GM19468 (cell line): ENCODE results near the gene SMIM1.

Experiments
- ATAC-seq: cut with Tn5 transposase; IDR thresholded peaks from one replicate; pipeline ENCODE4 v1.9.1; 2021; ENCODE audit warnings: mild to moderate bottlenecking, moderate library complexity, moderate number of reproducible peaks; ENCODE audit not compliant: unreplicated experiment; ENCODE audit errors: extremely low read depth

SMIM1 gene

DNA sequence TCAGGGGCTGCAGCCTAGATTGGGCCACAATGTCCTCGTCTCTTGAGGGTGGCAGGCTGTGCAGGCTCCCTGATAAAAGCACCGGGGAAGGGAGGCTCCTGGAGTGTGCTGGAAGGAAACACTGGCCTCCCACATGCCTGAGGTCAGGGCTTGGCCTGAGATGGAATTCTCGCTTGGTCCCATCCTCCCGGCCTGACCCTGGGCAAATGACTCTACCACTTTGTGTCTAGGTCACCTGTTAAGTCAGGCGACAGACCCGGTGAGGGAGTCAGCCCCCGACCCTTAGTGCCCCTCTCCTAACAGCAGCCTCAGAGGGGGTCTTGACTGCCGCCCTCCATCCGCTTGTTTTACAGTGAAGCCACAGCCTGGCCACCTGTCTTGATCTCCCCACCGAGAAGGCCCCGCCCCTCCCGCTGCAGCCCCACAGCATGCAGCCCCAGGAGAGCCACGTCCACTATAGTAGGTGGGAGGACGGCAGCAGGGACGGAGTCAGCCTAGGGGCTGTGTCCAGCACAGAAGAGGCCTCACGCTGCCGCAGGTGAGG is 2.5 kb downstream of the SMIM1 start:
- ATAC-seq = no peak

DNA sequence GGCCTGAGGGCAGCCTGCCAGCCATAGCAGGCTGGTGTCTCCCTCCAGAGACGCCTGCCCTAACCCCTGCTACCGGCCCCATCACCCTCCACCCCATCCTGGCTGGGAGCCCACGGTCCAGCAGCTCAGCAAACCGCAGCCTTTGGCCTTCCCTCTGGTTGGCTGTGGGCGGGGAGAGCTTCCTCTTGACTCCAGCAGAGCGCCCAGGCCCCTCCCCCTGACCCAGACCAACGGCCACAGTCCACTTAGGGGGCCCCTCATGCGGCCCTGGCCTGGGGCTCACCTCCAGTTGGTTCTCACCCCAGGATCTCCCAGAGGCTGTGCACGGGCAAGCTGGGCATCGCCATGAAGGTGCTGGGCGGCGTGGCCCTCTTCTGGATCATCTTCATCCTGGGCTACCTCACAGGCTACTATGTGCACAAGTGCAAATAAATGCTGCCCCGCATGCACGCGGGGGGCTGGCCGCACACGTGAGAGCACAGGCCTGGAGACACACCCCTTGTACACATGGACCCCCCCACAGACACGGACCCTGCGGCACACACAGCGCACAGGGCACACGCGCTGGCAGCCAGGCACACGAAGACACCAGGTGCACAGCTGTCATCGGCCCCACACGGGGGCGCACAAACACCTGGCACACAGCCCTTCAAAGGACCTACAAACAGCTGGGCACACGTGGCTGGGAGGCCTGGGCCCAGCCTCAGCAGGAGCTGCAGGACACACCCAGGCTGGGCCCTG is 3.1 kb downstream of the SMIM1 start:
- no peak for ATAC-seq

DNA sequence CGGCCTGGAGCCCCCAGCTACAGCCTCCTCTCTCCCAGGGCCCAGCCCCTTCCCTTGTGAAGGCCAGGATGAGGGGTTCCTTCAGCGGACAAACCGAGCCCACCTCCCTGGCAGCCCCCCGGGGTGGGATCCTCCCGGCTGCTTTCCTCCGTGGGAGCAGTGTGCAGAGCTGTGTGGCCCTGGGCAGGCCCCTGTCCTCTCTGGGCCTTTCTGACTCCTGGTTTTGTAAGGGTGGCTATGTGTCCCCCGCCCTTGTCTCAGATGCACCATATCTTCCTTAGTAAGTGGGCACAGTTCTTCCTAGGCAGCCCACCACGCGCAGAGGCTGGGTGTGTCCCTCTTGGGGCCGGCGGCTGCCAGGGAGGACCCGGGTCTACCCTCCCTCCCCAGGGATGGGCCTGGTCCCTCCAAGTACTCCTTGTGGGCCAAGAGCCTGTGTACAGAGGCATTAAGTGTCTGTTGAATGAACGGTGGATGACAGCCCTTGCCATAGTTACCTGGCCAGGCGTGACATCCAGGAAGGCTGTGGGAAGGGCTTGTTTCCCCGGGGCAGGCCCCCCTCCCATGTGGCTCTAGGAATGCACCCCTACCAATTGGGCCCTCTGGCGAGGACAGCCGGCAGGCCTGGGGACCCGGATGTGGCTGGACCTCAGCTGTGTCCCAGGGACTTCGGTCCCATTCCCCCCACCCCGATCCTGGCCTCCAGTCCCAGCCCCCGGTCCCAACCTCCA is 3.8 kb downstream of the SMIM1 start:
- no peak for ATAC-seq

DNA sequence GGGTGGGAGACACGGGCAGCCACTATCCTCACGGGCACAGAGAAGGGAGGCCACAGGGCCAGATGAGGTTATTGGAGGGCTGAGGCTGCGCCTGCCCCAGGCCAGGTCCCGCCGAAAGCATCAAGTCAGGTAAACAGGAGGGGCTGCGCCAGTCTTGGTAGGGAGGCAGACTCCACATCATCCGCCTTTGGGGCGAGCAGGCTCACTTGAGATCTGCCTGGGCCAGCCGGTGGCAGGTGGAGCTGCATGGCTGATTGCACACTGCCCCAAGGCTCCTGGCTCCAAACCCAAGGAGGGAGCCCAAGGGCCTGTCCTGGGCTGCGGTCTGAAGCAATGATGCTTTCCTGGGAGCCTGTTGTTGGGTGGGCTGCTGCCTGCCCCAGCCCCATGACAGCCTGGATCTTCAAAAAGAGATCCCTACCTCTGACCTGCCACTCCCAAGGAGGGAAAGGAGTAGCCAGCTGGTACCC is 4.6 kb downstream of the SMIM1 start:
- ATAC-seq = no peak

DNA sequence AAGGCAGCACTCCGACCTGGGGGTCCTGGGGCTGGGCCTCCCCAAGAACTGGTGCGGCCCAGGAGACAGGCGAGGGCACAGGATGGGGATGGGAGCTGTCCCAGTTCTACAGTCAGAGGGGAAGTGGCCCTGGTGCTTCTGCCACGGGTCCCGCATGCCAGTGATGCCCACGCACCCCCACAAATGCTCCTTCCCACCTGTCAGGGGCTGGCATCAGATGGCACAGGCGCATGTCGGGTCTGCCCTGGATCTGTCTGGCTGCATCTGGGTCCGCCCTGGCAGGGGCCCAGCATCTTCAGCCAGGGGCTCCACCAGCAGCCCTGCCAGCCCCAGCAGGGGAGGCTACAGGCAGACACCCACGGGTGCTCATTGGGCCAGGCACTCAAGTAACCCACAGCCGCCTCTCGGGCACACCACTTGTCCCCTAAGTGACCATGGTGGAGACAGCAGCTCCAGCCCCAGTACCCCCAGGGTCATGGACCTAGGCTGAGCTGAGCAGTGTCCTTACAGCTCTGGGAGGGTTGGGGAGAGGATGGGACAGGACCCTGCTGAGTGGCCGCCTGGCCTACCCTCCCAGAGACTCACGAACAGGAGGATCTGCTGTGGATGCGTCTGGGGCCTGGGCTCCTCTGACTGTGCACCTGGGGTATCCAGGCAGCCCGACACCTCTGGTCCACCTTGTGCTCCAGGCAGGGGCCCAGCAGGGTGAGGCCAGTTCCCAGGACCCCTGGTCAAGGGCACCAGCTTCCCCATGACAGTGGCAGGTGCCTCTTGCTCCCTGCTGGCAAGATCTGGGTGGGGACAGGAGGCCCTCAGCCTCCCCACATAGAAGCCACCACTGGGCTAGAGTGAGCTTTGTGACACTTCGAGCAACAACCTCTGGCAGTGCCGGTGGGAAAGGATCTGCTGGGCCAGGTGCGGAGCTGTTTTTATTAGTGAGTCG is 5.4 kb downstream of the SMIM1 start:
- ATAC-seq = no peak

DNA sequence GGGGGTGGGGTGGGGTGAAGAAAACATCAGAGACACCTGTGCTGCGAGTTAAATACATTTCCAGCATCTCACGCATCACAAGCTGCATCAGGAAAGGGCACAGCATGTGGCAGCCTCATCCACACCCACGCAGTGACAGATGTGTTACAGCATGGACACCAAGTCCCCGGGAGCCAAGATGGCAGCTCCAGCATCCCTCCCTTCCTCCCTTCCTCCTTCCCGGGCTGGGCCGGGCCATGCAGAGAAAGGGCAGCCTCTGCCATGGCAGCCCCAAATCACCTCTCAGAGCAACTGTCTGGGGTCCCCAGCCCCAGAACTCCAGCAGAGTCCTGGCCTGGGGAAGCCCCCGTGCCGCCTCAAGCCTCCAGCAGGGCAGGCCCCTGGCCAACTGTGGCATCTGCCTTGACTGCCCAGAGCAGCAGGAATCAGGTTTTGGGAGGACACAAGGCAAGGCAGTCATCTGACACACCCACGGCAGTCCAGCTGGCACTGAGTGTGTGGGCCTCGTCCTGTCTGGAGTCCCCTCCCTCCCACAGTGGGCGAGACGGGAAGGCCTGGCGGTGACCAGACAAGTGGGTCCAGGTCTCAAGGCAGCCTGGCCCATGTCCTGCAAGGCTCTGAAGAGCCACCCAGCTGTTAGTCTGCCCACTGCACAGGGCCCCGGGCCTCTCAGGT is 6.2 kb downstream of the SMIM1 start:
- no peak for ATAC-seq

DNA sequence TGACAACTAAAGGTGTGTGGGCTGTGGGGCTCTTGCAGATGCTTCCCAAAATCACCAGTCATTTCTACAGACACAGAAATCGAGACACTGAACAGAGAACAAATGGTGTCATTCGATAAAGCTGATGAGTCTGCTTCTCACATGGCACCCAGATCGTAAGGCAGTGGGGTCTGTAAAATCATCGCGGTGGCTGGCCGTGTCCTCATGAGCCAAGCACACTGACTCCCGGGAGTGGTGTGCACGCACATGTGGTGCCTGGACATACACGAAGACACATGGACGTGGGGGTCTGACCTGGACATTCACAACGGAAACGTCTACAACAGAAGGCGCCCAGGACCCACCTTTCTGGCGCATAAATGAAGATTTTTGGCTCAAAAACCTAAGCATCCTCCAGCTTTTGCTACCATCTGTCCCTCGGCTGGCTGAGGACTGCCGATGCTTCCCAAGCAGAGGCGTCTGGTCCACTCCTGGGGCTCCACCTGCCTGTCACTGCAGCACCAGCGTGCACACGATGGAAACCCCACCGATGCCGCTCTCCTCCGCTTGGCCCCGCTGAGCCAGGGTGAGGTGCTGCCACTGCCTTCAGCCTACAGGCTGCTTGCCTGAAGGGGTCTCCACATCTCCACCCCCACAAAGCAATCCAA is 6.8 kb downstream of the SMIM1 start:
- ATAC-seq = no peak

DNA sequence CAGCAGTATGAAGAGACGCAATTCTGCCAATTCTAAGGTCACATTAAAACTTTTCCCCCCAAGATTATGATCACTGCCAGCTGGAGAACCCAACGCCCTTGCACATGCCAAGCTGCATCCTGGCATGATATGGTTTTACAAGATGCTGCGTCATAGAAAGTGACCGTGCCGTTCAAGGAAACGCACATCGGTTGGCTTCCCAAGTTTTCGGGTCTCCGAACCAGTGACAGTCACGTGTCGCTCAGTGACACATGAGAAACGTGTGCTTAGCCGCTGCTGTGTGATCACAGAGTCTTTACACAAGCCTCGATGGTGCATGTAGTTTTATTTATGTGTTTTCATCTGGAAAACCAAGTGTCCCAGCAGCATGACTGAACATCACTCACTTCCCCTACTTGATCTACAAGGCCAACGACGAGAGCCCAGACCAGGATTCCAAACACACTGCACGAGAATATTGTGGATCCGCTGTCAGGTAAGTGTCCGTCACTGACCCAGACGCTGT is 7.4 kb downstream of the SMIM1 start:
- no peak for ATAC-seq

DNA sequence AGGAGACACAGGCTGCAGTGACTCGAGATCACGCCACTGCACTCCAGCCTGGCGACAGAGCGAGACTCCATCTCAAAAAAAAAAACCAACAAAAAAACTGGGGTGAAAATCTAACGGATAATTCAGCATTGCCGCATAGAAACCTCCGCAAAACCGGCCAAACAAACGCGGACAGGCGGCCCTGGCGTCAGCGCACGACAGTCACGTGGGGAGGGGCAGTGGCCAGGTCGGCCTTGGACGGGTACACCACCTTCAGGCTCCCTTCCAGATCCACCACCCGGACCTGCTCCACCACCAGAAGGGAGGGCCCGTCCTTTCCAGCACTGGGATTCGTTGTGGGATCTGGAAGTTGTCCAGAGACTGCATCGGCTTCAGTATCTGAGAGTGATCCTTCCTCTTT is 8.4 kb downstream of the SMIM1 start:
- ATAC-seq = no peak

DNA sequence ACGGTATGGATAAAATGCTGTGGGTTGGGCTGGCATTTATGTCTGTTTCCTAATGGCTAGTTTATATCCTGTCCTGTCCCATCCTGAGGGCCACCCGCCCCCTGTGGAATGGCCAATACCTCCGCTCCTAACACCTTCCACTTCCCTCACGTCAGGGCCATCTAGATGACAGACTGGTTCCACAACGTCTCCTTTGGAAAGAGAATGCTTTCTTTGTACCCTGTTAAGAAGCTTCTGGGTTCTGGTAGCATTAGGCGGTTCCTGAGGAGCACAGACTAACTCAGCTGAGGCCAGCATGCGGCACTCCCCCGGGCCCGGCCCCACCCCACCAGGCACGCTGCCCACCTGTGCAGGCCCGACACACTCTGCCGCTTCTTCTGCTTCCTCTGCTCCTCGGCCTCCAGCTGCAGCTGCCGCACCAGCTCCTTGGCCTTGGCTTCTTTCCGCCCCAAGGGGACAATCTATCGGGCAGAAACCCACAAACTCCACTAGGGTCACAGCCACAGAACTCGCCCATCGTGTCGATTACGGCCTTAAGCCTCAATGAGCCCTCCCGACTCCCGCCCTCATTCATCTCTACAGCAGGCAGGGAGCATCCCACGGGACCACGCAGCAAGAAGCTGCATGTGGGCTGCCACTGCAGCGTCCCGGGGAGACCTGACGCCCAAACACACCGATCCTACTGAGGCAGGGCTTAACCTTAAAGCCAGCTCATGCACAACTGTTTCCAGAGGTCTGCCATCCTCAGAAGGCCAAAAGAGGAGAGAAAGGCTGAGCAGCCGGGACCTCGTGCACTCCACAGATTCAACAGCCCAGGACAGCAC is 11.3 kb downstream of the SMIM1 start:
- ATAC-seq = no peak

DNA sequence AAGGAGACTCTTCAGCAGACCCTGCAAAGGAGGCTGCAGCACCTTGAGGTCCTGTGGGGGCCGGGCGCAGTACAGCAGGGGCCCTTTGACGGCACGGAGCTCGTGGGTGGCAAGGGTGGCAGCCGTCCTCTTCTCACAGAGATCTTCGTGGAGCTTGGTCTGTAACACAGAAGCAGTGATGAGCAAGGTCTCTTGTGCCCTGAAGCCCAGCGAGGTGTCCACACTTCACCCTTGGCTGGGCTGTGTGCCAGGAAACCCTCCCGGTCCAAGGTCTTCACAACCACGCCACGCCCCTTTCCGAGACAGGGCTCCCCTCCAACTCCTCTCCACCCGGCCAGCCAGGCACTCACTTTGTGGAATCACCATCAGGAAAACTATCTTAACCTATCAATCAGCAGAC is 12.5 kb downstream of the SMIM1 start:
- ATAC-seq = no peak

DNA sequence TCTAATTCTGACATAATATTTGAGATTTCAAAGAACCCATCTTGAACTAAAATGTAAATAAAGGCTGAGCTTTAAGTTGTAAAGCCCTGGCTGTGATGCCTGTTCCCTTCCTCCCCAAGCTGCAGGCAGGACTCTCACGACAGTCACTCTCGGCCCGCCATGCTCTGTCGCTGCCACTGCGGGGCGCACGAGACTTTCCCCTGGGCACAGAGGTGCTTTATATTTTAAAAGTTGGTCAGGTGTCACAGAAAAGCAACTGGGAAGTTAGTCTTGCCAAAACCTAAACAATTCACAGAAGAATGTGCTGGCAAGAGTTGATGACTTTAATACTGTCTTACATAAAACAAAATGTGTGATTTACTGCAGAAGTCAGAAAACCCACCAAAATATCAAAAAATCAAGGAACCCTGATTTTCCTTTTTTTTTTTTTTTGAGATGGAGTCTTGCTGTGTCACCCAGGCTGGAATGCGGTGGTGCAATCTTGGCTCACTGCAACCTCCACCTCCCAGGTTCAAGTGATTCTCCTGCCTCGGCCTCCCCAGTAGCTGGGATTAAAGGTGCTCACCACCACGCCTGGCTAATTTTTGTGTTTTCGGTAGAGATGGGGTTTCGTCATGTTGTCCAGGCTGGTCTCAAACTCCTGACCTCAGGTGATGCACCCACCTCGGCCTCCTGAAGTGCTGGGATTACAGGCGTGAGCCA is 13.1 kb downstream of the SMIM1 start:
- ATAC-seq = no peak

DNA sequence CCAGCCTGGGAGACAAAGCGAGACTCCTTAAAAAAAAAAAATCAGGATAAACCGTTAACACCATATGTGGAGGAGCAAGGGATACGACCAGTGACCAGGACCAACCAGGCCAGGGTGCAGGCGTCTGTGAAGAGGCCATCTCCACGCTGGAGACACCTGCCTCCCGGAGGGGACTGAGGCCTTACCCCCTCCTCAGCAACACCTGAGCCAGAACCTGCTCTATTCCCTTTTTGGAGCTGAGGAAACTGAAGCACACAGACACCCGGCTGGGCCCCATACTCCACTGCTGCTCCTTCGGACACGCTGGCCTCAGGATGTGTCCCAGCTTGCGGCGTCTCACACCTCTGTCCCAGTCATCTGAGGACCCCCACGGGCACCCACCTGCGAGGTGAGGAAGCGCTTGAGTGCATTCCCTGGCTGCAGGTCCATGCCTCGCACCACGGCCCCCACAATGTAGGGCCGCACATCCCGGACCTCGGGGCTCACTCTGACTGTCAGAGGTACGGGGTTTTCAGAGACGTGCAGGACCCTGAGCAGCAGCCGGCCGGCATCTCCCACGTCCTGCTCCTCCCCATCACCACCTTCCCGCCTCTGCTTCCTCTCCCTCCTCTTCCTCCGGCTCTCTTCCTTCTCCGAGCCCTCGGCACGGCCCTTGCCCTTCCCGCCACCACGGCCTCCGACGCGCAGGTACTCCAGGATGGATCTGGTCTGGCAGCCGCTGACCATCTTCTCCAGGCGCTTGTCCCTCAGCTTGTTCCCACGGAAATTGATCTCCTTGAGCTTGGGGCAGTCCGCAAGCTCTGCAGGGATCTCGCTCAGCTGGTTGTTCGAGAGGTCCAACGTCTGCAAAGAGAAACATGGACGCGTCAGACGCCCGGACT is 14.2 kb downstream of the SMIM1 start:
- ATAC-seq = no peak

DNA sequence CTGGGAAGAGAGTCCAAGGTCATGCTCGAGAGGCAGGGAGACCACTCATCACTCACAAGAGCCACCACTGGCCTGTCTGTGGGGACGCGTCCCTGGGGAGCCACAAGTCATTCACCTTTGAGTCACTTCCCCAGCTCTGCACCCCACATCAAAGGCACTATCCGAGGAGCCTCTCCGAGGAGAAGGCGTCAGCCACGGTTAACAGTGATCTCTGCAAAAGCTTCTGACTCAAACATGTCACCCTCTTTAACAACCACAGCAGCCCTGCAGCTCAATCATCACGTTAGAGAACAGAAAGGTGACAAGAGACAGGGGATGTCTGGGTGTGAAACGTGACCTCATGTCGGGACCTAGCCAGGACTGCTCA is 14.8 kb downstream of the SMIM1 start:
- ATAC-seq = no peak

DNA sequence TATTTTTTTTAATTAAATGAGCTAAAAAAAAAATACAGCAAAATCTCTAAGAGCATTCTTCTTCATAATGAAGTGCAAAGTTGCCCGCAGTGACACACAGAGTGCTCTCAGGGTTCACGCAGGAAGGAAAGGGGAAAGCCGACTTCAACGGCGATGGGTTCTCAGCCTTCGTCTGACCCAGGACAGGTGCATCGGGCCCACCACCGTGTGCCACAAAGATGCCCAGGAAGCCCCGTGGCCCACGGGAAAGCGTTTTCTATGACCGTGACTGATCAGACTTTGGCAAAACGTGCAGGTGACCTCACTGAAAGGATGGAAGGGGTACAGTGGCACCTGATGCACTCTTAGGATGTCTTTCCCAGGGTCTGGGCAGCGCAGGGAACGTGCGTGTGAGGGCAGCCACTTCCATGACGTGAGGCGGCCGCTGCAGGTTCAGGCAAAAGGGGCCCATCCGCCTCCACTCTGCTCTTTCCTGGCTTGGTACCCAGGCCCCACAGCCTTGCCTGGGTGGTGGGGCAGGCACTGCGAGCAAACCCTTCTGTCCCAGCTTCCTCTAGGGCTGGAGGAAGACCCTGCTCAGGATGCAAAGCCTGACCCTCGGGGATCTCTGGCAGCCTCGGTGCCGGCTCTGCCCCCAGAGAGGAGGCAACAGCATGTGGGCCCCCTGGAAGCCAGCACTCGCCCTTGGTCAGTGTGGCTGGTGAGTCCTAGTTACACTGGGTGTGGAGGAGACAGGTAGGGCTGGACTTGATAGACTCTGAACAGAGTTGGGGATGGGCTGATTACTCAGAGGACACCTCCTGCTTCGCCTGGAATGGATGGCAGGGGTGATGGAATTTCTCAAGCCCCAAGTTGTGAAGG is 15.4 kb downstream of the SMIM1 start:
- ATAC-seq = no peak
